GM23248 (cell line): ENCODE results near the gene FHAD1. TPM values are rescaled to one million over a fixed set of nuclear protein-coding genes. Genes with fewer than 3 reads are reported as not detected.

Source experiments
- DNase-seq: peaks from one replicate; pipeline ENCODE4 v3.0.0-alpha.2; 2015
- H2AFZ ChIP-seq: fragments of 200-600 bp; sonication (generic); 2 replicates; pipeline ENCODE4 v1.6.1; 2016; ENCODE audit warnings: antibody characterized with exemption
- H3F3A ChIP-seq: fragments of 200-600 bp; sonication (generic); 2 replicates; pipeline ENCODE4 v1.6.1; 2016; ENCODE audit warnings: mild to moderate bottlenecking, antibody characterized with exemption, mixed run types; ENCODE audit not compliant: insufficient read depth
- H3K27ac ChIP-seq: fragments of 200-600 bp; sonication (generic); 2 replicates; pipeline ENCODE4 v1.5.1; 2016; ENCODE audit warnings: mild to moderate bottlenecking
- H3K27me3 ChIP-seq: fragments of 200-600 bp; sonication (generic); replicated peaks from 2 replicates; pipeline ENCODE4 v1.6.1; 2016; ENCODE audit warnings: mild to moderate bottlenecking; ENCODE audit not compliant: insufficient read depth
- H3K36me3 ChIP-seq: fragments of 200-600 bp; sonication (generic); 2 replicates; pipeline ENCODE4 v1.6.1; 2016; ENCODE audit warnings: low read depth, mild to moderate bottlenecking
- H3K4me1 ChIP-seq: fragments of 200-600 bp; sonication (generic); 2 replicates; pipeline ENCODE4 v1.6.1; 2016; ENCODE audit warnings: mild to moderate bottlenecking; ENCODE audit not compliant: insufficient read depth
- H3K4me2 ChIP-seq: fragments of 200-600 bp; sonication (generic); one replicate; pipeline ENCODE4 v1.6.1; 2016; ENCODE audit warnings: mild to moderate bottlenecking; ENCODE audit not compliant: unreplicated experiment
- H3K4me3 ChIP-seq: fragments of 200-600 bp; sonication (generic); 2 replicates; pipeline ENCODE4 v1.5.1; 2016; ENCODE audit warnings: mild to moderate bottlenecking
- H3K79me2 ChIP-seq: fragments of 200-600 bp; sonication (generic); 2 replicates; pipeline ENCODE4 v1.6.1; 2016; ENCODE audit warnings: mild to moderate bottlenecking; ENCODE audit not compliant: insufficient read depth
- H3K9ac ChIP-seq: fragments of 200-600 bp; sonication (generic); 2 replicates; pipeline ENCODE4 v1.6.1; 2016; ENCODE audit warnings: mild to moderate bottlenecking
- H3K9me2 ChIP-seq: fragments of 200-600 bp; sonication (generic); 2 replicates; pipeline ENCODE4 v1.6.1; 2016; ENCODE audit warnings: mixed run types, mild to moderate bottlenecking, moderate library complexity; ENCODE audit not compliant: insufficient read depth
- H3K9me3 ChIP-seq: fragments of 200-600 bp; sonication (generic); one replicate; pipeline ENCODE4 v1.6.1; 2017; ENCODE audit warnings: low read depth
- H4K20me1 ChIP-seq: fragments of 200-600 bp; sonication (generic); 2 replicates; pipeline ENCODE4 v1.6.0; 2016; ENCODE audit not compliant: insufficient read depth
- EZH2 ChIP-seq: fragments of 200-600 bp; sonication (generic); IDR thresholded peaks from 2 replicates; pipeline ENCODE4 v1.6.1; 2018; ENCODE audit warnings: antibody characterized with exemption, mild to moderate bottlenecking; ENCODE audit not compliant: insufficient read depth, poor library complexity, severe bottlenecking
- EZH2phosphoT487 ChIP-seq: fragments of 200-600 bp; sonication (generic); IDR thresholded peaks from 2 replicates; pipeline ENCODE4 v1.6.1; 2018; ENCODE audit warnings: antibody characterized with exemption, moderate library complexity, mild to moderate bottlenecking, low read depth; ENCODE audit not compliant: insufficient read depth
- WGBS, 2 experiments: methylation state at CpG; one replicate each; pipeline ENCODE4 v1.1.6; 2015 to 2017; ENCODE audit warnings: low lambda C conversion rate in 2 of 2, low coverage in 1 of 2; ENCODE audit errors: missing lambda C conversion rate in 2 of 2; 5-methylcytosine and 5-hydroxymethylcytosine counted together
- in situ Hi-C: fragments of 300-500 bp; cut with MboI; formaldehyde crosslinking; loops from 2 replicates; pipeline ENCODE4 v1.15.0; 2020
- polyA plus RNA-seq: library from polyadenylated mRNA; unstranded; fragments of >200 nt; fragmentation: Nextera tagmentation; extraction: Ambion mirVana; gene quantifications from 2 replicates; pipeline ENCODE4 v1.2.1, GENCODE V29; 2016
- total RNA-seq: library from RNA; depleted of rRNA; stranded (reverse); fragments of >200 nt; shearing (Covaris generic); gene quantifications from 2 replicates; pipeline ENCODE4 v1.2.3, GENCODE V29; 2014

Gene FHAD1
- total and polyA plus RNA-seq, 2 experiments from 2014 or later: 0.24 TPM; not detected in 1

GRCh38 chr1:15262003-15262377 lies 15.0 kb downstream of the FHAD1 start:
- H4K20me1 ChIP-seq: no peaks in the 10 kb centered on the region
- in situ Hi-C loops: no loop called here
- H3K27me3 ChIP-seq: peaks cover 9% of the 10 kb centered on the region; the same call in 1 of the 2 replicates
- H3K9ac ChIP-seq: no peak overlapping the region
- no peak overlapping the region for H3K27ac ChIP-seq
- no peaks in the 10 kb centered on the region for H3K4me1 ChIP-seq
- 86 to 87% methylated on average over 2 of the region's 2 CpGs for WGBS, 2 experiments
- no peak for DNase-seq
- no peak for TF ChIP-seq EZH2
- TF ChIP-seq EZH2phosphoT487: no peak
- H3K4me3 ChIP-seq: no peak overlapping the region
- no peaks in the 10 kb centered on the region for H3K9me3 ChIP-seq
- H3F3A ChIP-seq: no peaks in the 10 kb centered on the region
- H3K4me2 ChIP-seq: no peak overlapping the region
- no peaks in the 10 kb centered on the region for H3K9me2 ChIP-seq
- H2AFZ ChIP-seq: no peak overlapping the region
- no peaks in the 10 kb centered on the region for H3K79me2 ChIP-seq
- H3K36me3 ChIP-seq: no peaks in the 10 kb centered on the region

GRCh38 chr1:15262706-15263105 lies 15.7 kb downstream of the FHAD1 start:
- Histone ChIP-seq H3K27ac (no peak overlapping the region), H3K4me1 (no peaks in the 10 kb centered on the region), H3K27me3 (peaks cover 9% of the 10 kb centered on the region; the same call in 1 of the 2 replicates), H3K9me2 (no peaks in the 10 kb centered on the region), H2AFZ (no peak overlapping the region), H3K79me2 (no peaks in the 10 kb centered on the region), H3K36me3 (no peaks in the 10 kb centered on the region), H3F3A (no peaks in the 10 kb centered on the region), H4K20me1 (no peaks in the 10 kb centered on the region), H3K9me3 (no peaks in the 10 kb centered on the region), H3K4me2 (no peak overlapping the region), H3K9ac (no peak overlapping the region), H3K4me3 (no peak overlapping the region)
- TF ChIP-seq EZH2 (no peak), EZH2phosphoT487 (no peak)
- in situ Hi-C loops: no loop called here
- no peak for DNase-seq
- 83 to 87% methylated on average over 5 of the region's 5 CpGs for WGBS, 2 experiments

GRCh38 chr1:15264769-15265168 lies 17.7 kb downstream of the FHAD1 start:
- H3K79me2 ChIP-seq: no peaks in the 10 kb centered on the region
- TF ChIP-seq EZH2phosphoT487 (no peak), EZH2 (no peak)
- H3K27ac ChIP-seq: no peak overlapping the region
- no peak overlapping the region for H3K4me2 ChIP-seq
- no peak overlapping the region for H2AFZ ChIP-seq
- no peaks in the 10 kb centered on the region for H3K4me1 ChIP-seq
- no peaks in the 10 kb centered on the region for H3K9me2 ChIP-seq
- 0 to 4% methylated on average over 2 of the region's 2 CpGs for WGBS, 2 experiments
- DNase-seq: no peak
- in situ Hi-C loops: no loop called here
- H3K9ac ChIP-seq: no peak overlapping the region
- H3K4me3 ChIP-seq: no peak overlapping the region
- no peaks in the 10 kb centered on the region for H3K36me3 ChIP-seq
- peaks cover 17% of the 10 kb centered on the region; the same call in 1 of the 2 replicates for H3K27me3 ChIP-seq
- H3F3A ChIP-seq: no peaks in the 10 kb centered on the region
- no peaks in the 10 kb centered on the region for H3K9me3 ChIP-seq
- H4K20me1 ChIP-seq: no peaks in the 10 kb centered on the region

GRCh38 chr1:15271196-15271595 lies 24.2 kb downstream of the FHAD1 start:
- WGBS, 2 experiments: 60 to 75% methylated on average over 6 to 7 of the region's 7 CpGs
- Histone ChIP-seq H4K20me1 (no peaks in the 10 kb centered on the region), H3K9me2 (no peaks in the 10 kb centered on the region), H3F3A (no peaks in the 10 kb centered on the region), H3K27me3 (peaks cover 11% of the 10 kb centered on the region), H3K4me3 (no peak overlapping the region), H3K4me2 (no peak overlapping the region), H2AFZ (no peak overlapping the region), H3K9me3 (no peaks in the 10 kb centered on the region), H3K36me3 (no peaks in the 10 kb centered on the region), H3K27ac (no peak overlapping the region), H3K4me1 (no peaks in the 10 kb centered on the region), H3K9ac (no peak overlapping the region), H3K79me2 (no peaks in the 10 kb centered on the region)
- TF ChIP-seq EZH2: no peak
- TF ChIP-seq EZH2phosphoT487: no peak
- DNase-seq: no peak
- in situ Hi-C loops: loop anchor here (10.0 kb wide), 1 partner anchor 146 kb away; no protein-coding TSS in a partner anchor
